Activated T-cell treated with anti-CD3 and anti-CD28 coated beads for 1 hour (primary cell): ENCODE results near the gene RRBP1.

Experiments
- DNase-seq: peaks from one replicate; pipeline ENCODE4 v3.0.0-alpha.2; 2020; ENCODE audit warnings: low read depth

The RRBP1 gene

DNA sequence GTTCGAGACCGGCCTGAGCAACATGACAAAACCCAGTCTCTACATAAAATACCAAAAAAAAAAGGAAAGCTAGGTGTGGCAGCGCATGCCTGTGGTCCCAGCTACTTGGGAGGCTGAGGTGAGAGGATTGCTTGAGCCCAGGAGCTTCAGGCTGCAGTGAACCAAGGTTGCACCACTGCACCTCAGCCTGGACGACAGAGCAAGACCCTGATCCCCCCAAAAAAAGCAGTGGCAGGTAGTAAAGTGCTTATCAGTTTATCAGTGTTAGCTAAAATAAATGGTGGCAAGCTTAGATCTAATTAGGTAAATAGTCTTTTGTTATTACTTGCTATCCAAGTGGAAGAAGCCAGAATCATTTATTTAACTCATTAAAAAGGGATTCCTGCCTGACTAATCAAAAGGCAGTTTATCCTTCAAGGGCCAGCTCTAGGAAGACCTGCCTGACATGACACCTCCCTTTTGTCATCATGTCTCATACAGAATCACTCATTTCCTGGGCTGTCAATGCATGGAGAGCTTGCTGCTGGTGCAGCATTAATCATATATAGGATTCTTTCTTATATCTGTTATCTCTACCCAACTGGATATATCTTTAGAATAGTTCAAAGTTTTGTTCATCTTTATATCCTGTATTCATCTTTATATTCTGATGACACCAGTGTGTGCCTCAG is 102.5 kb downstream of the RRBP1 start:
- DNase-seq, result no peak

DNA sequence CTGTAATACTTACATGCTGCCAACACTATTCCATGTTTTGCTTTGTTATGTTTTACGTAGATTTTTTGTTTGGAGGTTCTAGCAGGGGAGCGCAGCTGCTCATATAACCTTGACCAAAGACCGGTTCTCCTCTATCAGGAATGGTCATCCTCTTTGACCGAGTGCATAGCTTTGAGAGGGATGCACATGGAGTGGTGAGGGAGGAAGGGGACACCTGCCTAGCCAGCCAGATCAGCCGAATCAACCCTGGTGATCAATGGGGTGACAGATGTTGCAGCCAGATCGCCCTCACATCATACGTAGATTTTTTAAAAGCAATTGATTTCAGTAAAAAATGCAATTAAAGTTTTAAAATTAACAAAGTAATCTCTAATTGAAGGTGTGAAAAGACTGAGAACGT is 105.8 kb downstream of the RRBP1 start:
- DNase-seq, result no peak

DNA sequence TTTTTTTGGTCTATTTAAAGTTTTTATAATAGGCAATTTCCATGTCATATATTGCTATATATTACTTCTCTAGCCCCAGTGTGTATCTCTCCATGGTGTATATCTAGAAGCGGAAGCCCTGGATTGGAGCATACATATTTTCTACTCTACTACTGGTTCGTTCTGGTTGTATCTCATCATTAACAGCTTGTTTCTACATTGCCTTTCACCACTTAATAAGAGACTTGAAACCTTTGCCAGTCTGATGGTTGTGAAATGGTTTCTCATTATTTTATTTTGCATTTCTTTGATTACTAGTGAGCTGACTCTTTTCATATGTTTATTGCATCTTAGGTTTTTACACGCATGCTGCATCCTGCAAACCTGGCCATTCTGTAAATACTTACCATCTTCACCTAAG is 108.6 kb downstream of the RRBP1 start:
- no peak for DNase-seq

DNA sequence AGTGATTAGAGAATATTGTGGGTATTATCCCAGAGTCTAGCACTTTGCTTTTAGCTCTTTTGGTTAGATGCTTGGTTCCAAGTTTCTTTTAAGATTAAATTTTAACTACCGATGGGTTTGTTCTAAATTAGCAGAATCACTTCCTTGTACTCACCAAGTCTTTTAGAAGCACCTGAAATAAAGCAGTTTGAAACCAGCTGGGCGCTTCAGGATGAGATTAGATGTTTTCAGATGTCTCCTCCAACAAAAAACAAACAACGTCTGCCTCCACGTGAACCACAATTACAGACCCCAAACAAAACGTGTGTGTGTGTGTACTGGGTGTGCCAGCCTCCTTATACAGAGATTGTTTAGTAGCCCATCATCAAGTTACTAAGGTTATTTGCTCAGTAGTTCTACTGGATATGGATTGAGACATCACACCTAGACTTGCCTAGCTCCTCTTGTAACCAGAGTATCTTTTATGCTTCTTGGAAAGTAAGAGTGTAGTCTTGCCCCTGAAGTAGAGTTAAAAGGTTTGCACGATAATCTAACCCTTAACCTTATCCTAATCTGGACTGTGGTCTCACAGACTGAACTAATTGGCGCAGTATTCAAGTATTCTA is 109.9 kb downstream of the RRBP1 start:
- no peak for DNase-seq

DNA sequence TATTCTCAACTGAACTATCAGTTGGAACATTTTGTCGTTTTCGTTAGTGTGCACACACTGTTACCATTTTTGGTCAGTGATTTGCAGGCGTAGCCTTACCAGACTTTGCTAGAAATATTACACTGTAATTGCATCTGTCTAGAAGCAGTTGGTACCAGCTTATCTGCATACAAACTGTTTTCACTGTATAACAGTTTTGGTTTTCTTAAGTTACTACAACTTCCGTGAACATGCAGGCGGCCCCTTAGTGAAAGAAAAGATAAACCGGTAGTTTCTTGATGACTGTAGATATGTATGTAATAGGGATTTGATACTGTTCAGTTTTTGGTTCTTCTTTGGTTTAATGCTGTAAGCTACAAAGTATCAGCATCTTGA is 110.9 kb downstream of the RRBP1 start:
- no peak for DNase-seq

DNA sequence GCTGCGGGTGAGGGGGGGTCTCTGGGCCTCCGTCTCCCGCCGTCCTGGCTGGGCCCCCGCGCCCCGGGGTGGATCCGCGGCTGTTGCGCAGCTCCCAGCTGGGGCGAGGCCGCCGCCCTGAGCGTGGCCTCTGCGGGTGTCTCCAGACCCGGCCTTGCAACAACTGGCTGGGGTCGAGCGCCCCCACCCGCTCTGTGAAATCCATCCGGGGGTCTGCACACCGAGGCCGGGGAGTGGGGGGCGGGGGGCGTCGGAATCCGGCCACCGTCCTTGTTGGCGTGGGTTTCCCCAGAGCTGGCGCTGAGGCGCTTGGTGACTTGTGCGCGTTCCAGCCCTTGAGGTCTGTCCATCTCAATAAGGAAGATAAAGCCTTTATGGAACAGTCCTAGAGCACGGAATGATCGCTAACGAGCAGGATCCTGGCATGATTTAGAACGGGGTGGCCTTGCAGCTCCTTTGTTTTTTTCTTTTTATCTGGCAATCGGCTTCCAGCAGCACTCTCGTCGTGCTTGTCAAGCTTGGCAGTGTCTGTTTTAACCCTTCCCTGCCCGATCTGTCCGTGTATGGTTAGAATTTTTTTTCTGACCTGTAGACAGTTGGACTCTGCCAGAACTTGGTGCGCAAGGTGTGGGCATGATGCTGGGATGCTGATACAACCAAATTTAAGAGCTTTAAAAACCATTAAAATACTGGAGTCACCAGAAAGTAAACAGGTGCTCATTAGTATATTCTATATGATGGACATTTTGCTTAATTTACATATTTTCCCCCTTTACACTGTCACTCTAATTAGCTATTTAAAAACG is 111.5 kb downstream of the RRBP1 start:
- no peak for DNase-seq

DNA sequence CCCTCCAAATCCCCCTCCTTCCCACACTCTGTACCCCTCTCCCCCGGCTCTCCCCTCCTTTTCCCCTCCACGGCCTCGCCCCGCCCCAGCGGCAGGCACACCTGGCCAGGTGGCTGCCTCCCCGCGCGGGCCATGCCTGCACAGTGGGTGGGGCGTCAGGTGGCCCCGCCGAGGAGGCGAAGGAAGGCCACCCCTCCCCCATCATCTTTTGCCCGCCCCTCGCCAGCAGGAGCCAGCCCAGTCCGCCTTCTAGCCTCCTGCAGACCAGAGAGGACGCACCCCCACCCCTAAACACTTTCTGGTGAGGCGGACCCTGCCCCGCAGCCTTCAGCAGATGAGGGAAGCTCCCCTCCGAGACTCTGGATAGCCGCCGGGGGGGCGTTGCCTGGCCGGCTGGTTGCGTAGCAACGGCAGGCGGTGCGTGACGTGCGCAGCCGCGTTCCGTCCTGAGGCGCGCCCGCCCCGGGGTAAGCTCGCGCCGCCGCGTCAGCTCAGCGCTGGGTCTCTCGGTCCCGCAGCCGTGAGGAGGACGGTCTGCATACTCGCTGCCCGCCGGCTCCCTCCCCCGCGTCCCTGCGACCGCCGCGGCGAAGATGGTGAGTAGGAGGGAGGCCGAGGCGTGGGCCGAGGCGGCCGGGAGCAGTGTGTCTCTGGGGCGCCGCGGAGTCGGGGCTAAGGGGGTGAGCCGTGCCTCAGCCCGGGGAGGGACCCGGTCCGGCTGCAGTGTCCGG is 112.3 kb downstream of the RRBP1 start, which contains the start of gene DSTN:
Gene DSTN, plus strand, starts transcription at position 460 of the 731 bp plus-strand sequence. Its CDS starts 134 bp downstream, at position 594.
- peak; percentile 76 for DNase-seq

DNA sequence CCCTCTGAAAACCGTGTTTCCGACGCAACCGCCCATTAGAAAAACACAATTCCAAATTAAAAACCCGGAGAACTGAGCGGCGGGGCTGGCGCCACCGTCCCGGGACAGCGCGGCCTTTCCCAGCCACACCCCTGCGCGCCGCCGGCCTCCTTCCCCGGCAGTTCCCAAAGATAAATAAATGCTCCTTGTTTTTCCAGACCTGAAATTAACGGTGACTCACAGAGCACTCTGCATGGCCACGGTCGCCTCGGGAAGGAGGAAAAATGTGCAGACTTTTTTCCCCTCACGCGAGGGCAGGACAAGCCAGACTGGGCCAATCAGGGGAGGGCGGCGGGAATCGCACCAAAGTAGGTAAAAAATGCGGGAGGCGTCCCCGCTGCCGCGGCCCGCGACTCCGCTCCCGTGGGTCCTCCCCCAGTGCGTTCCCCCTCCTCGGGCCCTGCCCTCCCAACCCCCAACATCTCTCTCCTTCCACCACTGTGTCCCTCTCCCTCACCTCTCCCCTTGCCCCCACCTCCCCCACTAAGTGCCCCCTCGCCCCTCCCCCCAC is 113.0 kb downstream of the RRBP1 start:
- DNase-seq, result no peak

DNA sequence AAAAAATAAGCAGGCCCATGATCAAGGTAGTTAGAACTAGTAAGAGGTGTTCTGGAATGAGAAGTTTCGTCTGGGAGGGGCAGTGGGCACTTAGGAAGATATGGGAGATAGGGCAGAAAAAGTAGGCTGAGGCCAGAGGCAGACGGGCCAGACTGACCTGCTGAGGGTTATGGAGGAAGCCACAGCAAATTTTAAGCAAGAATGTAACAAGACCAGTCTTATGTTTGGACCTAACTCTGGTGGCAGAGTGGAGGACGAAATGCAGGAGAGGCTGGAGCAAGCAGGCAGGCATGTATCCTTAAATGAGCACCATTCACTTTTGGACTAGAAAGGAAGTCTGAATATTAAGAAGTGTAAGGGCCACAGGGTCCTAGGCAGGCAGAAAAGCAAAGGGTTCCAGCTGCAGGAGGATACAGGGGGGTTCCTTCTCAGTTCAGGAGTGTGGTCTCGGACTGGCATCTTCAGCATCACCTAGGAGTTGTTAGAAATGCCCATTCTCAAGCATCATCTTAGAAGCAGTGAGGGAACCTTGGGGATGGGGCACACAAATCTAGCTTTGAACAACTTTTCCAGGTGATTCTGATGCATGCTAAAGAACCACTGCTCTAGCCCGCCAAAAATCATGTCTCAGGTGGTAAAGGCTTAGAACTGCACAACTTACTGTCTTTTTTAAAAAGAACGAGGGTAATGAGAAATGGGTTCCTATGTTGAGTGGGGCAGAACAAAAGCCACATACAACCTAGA is 113.8 kb downstream of the RRBP1 start:
- DNase-seq, result no peak

DNA sequence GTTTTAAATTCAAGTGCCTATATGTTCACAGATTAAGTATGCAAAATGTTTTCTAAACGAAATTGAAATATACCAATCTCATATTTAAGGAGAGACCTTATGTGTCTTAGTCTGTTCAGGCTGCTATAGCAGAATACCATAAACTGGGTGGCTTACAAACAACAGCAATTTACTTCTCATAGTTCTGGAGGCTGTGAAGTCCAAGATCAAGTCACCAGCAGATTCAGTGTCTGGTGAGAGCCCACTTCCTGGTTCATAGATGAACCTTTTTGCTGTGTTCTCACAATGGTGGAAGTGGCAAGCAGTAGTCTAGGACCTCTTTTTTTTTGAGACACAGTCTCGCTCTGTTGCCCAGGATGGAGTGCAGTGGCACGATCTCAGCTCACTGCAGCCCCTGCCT is 115.7 kb downstream of the RRBP1 start:
- DNase-seq, result no peak

DNA sequence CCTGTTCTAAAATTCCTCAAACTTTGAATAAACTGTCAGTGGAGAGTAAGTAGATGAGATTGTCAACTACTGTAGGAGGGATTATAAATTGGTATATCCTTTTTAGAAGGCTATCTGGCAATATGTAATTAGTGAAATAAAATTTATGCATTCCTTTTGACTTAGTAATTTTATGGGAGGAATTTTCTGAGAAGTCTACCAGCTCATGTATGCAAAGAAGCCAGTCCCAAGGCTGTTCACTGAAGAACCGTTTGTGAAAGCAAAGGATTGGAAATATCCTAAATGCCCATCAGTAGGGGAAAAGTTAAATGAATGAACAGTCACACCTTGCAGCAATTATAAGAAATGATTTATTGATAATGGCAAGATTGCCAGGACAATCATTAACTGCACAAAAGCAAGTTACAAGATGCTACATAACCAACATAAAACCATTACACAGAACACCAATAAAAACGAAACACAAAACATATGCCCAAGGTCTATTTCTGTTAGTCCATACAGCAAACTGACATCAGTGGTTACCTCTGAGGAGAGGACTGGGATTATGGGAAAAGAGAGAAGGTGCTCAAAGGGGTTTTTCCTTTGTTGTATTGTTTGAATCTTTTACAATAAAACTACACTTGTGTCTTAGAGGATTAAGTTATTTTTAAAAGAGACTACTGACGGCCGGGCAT is 116.7 kb downstream of the RRBP1 start:
- no peak for DNase-seq
